GM06990 (cell line): ENCODE results near the gene USP38.

Experiments
- DNase-seq: peaks from one replicate; pipeline ENCODE4 v3.0.0-alpha.2; 2011; ENCODE audit not compliant: insufficient read length; ENCODE audit errors: extremely low read depth
- H3K27me3 ChIP-seq: replicated peaks from 2 replicates; pipeline ENCODE4 v1.6.0; 2011; ENCODE audit warnings: low read length; ENCODE audit not compliant: control insufficient read depth, insufficient read depth
- H3K36me3 ChIP-seq: 2 replicates; pipeline ENCODE4 v1.5.1; 2011; ENCODE audit warnings: low read length; ENCODE audit not compliant: control insufficient read depth, insufficient read depth
- H3K4me3 ChIP-seq: replicated peaks from 2 replicates; pipeline ENCODE4 v1.5.1; 2011; ENCODE audit warnings: low read depth, mild to moderate bottlenecking, control low read depth, low read length
- CTCF ChIP-seq: IDR thresholded peaks from 2 replicates; pipeline ENCODE4 v1.5.1; 2011; ENCODE audit warnings: low read length, control low read depth, mild to moderate bottlenecking, inconsistent platforms; ENCODE audit not compliant: insufficient read depth, poor library complexity, severe bottlenecking

USP38 gene

DNA sequence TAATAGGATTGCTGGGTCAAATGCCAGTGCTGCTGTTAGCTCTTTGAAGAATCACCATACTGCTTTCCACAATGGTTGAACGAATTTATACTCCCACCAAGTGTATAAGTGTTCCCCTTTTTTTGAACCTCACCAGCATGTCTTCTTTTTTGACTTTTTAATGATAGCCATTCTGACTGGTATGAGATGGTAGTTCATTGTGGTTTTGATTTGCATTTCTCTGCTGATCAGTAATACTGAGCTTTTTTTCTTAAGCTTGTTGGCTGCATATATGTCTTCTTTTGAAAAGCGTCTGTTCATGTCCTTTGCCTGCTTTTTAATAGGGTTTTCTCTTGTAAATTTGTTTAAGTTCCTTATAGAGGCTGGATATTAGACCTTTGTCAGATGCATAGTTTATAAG lies 14.8 kb downstream of the USP38 start:
- no peaks in the 10 kb centered on the region for H3K27me3 ChIP-seq
- H3K36me3 ChIP-seq = peaks cover 3% of the 10 kb centered on the region
- DNase-seq = no peak
- TF ChIP-seq CTCF = no peak
- H3K4me3 ChIP-seq = no peak overlapping the region

DNA sequence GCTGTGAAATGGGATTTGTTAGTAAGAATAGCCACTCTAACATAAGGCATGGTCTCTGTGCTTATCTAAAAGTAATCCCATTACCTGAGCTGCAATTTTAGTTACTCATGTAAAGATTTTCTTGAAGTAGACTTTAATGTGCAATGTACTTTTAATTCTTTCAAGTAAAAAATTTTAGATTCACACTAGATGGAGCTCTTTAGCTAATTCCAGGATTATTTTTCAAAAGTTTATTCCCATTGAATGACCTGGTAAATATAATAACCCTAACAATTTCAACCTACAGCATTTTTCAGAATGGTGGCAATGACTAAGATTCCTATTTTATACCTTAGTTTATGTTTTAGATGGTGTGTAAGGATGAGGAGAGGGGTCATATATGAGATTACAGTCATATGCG lies 18.1 kb downstream of the USP38 start:
- DNase-seq = no peak
- Histone ChIP-seq H3K36me3 (peaks cover 2% of the 10 kb centered on the region), H3K4me3 (no peak overlapping the region), H3K27me3 (no peaks in the 10 kb centered on the region)
- TF ChIP-seq CTCF = no peak

DNA sequence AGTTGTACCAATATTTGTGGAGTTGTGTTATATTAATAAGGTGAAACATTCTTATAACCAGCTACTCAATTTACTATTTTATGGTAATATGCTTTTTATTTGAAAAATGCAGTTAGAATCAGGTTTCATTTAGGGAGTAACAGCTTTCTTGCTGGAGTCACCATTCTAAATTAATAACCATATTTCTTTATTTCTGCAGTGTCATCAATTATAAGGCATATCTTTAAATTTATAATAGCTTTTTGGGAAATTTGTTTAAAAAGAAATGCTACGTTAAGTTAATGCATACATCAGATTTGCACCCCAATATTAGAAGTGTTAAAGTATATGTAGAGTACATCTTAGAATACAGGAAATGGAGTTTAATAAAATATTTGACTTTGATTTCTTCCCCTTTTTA lies 18.9 kb downstream of the USP38 start:
- DNase-seq = no peak
- no peak for TF ChIP-seq CTCF
- Histone ChIP-seq H3K27me3 (no peaks in the 10 kb centered on the region), H3K36me3 (peaks cover 2% of the 10 kb centered on the region), H3K4me3 (no peak overlapping the region)

- Histone ChIP-seq H3K27me3 (no peaks in the 10 kb centered on the region), H3K4me3 (no peak overlapping the region), H3K36me3 (peaks cover 2% of the 10 kb centered on the region)
- no peak for DNase-seq
- TF ChIP-seq CTCF = no peak
Measured at GRCh38 chr4:143207555-143207954, 22.8 kb downstream of the USP38 start.

DNA sequence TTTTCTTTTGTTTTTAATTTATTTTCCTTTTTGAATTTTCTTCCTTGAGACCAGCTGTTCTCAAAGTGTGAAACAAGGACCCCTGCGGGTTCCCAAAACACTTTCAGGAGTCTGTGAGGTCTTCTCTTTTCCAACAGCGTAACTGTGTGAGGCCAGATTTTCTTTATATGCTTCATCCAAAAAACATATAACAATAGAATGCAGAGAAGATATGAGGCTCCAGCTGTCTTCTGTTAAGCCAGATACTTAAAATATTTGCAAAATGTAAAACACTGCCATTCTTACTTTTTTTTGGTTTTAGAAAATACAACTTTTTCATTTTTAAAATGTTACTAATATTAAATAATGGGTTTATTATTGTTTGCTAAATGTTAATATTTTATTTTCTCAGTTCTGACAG lies 27.8 kb downstream of the USP38 start:
- TF ChIP-seq CTCF = no peak
- Histone ChIP-seq H3K36me3 (peaks cover 4% of the 10 kb centered on the region), H3K4me3 (no peak overlapping the region), H3K27me3 (no peaks in the 10 kb centered on the region)
- no peak for DNase-seq

GRCh38 chr4:143215873-143216272 lies 31.2 kb downstream of the USP38 start:
- no peak for TF ChIP-seq CTCF
- Histone ChIP-seq H3K27me3 (no peaks in the 10 kb centered on the region), H3K36me3 (peaks cover 4% of the 10 kb centered on the region), H3K4me3 (no peak overlapping the region)
- no peak for DNase-seq
